T47D (cell line): ENCODE measurements around the gene ELANE.

Experiments used
- DNase-seq, 2 experiments: peaks; one replicate each; pipeline versions ENCODE4 v3.0.0 to v3.0.0-alpha.2; 2011 to 2012; ENCODE audit warnings: low read depth in 1 of 2, low spot score in 1 of 2
- JUND ChIP-seq: IDR thresholded peaks from 2 replicates; pipeline ENCODE4 v1.6.1; 2012; ENCODE audit warnings: low read depth
- in situ Hi-C: cut with HindIII; loops from 2 replicates; pipeline ENCODE4 v1.10.0; 2016; ENCODE audit warnings: low sequenced_read_pairs, low pct_unique_long_range_greater_than_20kb

The ELANE gene

DNA sequence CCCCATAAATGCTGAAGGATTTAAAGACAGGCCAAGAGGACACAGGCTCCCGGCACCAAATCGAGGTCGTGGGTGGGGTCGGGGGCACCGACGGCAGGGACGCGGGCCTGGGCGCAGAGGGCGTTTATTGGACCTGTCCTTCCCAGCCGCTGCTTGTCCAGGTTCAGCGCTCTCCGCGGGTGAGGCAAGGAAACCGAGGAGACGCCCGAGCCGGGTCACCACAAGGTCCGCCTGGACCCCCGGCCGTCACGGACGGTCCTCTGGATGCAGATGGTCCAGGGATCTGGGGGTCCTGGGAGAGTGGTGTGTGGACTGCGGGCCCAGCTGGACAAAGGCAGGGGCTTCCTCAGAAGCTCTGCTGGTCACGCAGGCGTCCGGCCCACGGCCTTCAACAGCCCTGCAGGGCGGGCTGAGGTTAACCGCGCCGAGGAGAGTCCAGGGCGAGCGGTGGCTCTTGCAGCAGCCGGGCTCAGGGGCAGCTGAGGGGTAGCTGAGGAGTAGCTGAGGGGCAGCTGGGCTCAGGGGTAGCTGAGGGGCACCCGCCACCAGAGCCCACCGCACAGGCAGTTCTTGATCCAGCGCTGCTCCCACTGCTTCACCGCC, 15.9 kb downstream of the ELANE start:
- in situ Hi-C loops: no loop called here
- no peak for DNase-seq
- no peak for TF ChIP-seq JUND

DNA sequence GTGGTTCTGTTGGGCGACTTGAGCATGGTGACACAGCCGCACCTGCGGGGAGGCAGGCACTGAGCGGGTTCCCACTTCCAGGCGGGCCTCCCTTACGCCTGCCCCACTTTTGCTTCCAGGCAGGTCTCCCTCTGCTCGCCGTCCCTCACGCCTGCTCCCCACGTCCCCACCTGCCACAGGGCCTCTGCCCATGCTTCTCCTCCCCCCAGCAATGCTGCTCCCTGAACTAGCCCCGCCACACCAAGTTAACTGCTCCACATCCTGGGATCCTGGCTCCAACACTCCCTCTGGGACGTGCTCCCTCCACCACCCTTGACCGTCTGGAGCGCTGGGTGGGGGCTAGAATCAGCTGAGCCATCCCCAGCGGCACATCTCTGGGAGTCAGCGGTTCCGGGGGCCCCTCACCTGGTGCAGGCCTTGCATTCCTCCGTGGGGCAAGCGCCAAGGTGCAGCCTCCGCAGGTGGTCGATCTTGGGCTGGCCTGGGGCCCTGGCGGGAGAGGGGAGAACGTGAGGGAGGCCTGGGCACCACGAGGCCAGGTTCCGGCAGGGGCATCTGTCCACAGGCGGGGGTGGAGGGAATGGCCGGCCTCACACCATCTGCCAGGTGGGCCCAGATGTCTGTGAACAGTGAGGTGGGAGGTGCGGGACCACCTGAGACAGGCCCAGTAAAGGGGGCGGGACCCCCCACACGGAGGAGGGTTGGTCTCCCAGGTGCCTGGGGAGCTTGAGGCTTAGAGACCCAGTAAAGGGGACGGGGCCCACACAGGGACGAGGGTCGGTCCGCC, 16.5 kb downstream of the ELANE start:
- no peak for DNase-seq
- TF ChIP-seq JUND: no peak
- in situ Hi-C loops: no loop called here

DNA sequence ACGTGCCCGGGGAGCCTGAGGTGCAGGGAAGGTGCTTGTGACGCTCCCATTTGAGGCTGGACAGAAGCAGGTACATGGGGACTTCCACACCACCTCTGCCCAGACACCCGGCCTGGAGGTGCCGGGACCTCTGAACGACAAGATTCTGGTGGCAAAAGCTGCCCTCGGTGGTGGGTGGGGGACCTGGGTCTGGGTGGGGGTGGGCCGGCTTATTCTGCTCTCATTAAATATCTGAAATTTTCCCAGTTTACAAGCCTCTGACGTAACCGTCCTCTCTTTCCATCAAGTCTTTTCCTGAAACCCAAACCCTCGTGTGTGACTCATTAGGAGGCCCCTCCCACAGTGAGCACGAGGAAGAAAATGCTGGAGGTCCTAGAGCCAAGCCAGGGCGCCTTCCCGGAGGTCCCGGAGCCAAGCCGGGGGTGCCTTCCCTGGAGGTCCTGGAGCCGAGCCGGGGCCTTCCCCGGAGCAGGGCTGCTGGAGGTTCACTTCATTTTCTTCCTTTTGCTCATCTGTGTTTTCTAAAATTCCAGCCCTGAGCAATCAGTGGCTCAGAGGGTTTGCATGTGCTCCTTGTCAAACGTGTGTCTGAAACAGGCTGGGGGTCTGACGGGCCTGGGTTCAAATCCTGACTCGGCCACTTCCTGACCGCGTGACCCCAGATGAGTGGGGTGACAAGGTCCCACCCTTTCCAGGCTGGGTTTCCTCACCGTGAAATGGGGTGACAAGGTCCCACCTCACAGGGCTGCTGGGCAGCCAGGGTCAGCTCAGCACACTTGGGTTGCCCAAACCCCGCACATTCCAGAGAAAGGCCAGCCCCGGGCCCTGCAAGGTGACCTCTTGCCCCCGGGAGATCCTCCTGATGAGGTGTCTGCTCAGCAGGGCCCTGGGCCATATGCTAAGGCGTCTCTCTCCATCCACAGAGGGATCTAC, 17.4 kb downstream of the ELANE start:
- in situ Hi-C loops: no loop called here
- DNase-seq: no peak
- TF ChIP-seq JUND: no peak

- no peak for TF ChIP-seq JUND
- DNase-seq: no peak
- in situ Hi-C loops: no loop called here
Measured at GRCh38 chr19:870314-870713, 18.2 kb downstream of the ELANE start.

- no peak for TF ChIP-seq JUND
- DNase-seq: no peak
- in situ Hi-C loops: no loop called here
Measured at GRCh38 chr19:870963-871401, 18.9 kb downstream of the ELANE start.

DNA sequence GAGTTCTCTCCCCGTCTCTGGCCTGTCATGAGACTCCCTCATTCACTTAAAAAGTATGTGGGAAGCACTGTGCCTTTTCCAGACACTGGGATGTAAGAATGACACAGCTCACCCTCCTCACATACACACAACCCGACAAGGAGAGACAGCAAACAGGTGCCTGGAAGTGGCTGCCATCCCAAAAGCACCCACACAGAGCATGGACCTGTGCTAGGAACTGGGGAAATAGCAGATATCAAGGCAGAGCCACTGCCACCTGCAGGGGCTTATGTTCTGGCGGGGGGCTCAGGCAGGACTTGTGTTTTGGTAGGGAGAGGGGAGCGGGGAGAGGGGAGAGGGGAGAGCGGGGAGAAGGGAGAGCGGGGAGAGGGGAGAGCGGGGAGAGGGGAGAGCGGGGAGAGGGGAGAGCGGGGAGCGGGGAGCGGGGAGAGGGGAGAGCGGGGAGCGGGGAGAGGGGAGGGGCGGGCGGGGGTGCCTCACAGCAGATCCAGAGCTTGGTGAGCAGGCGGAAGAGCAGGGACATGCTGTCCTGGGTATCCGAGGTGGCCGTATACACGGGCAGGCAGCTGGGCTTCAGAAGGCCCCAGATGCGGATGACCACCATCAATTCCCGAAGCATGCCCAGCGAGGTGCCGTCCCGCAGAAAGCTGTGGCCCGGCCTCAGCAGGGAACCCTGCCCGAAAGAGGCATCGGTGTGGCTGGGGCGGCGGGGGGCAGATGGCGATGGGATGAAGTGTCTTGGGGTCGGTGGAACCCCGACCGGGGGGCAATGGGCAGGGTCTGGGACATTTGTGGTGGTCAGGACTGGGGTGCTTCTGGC, 19.6 kb downstream of the ELANE start:
- in situ Hi-C loops: no loop called here
- no peak for TF ChIP-seq JUND

DNA sequence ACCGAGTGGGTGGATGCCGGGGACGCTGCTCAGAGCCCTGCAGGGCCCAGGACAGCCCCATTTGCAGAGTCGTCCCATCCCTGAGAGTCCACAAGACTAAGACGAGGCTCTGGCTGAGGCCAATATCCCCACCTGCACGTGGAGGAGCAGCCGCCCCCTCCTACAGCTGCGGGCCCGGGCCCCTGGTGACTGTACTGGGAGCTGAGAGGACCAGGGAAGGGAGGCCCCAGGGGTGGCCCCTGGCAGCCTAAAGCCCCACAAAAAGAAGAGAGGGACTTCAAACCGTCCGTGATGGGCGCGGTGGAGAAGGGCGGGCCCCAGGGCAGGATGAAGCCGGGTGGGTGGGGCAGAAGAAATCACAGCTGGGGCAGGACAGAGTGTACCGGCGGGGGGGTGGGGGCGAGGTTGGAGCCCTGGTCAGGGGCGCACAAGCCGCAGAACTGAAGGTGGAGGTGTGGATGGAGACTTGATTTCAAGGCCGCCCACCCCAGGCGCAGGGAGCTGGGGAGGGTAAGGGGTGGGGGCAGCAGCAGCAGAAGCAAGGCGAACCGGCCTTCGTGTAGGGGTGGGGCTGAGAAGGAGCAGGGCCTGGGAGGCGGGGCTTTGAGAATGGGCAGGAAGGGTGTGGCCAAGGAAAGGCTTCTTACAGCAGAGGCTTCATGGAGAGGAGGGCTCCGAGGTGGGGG, 20.3 kb downstream of the ELANE start:
- DNase-seq: peak in 1 of 2 experiments; percentile 60
- in situ Hi-C loops: no loop called here
- no peak for TF ChIP-seq JUND

More for the DNA sequence above, 19.6 kb downstream of the ELANE start:
- DNase-seq: no peak

GRCh38 chr19:873084-873483, 21.0 kb downstream of the ELANE start:
- DNase-seq: peak in 1 of 2 experiments; percentile 53
- TF ChIP-seq JUND: no peak
- in situ Hi-C loops: no loop called here

DNA sequence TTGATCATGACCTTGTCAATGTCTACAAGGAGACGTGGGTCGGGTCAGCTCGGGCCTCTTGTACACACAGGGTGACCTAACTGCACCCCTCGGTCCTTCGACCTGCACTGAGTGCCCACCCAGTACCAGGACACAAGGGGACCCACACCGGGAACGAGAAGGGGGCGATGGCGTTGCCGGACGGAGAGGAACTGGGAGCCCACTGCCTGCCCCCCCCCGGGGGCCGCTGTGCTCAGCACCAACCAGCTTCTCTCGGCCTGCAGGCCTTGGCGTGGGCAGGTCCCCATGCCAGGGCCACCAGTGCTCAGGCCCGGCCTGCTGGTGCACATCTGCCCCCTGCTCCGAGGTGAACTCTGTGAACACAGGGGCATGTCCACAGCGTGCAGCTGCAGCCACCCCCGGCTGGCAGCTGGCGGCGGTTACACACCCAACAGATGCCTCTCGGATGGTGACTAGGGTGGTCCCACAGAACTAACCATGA, 21.5 kb downstream of the ELANE start:
- DNase-seq: no peak
- in situ Hi-C loops: no loop called here
- TF ChIP-seq JUND: no peak

DNA sequence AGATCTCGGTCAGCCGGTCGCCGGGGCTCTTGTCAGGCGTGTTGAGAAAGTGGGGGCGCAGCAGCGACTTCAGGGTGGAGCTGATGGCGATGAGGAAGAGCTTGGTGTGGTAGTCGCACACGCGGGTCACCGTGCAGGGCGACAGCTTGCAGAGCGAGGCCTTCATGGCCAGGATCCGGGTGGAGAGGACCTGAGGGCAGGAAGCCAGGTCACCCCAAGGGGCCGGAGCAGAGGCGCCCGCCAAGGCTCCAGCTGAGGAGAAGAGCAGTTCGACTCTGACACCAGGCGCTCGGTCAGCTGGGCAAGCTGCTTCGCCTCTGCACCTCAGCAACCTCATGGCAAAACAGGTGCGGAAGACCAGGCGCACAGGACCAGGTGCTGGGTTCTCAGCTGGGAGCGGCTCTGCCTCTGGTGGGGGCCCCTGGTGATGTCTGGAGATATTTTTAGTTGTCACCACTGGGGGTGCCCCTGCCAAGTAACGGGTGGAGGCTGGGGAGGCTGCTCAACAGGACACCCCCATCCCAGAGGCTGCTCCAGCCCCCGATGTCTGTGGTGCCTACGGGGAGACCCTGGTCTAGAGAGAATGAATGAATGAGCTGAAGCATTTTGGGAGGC, 23.3 kb downstream of the ELANE start:
- no peak for DNase-seq
- TF ChIP-seq JUND: no peak
- in situ Hi-C loops: no loop called here

GRCh38 chr19:876089-876488, 24.0 kb downstream of the ELANE start:
- TF ChIP-seq JUND: no peak
- in situ Hi-C loops: no loop called here
- no peak for DNase-seq
